Tibial nerve (tissue), 4 donors: Measurements from ENCODE around the gene FBXW7. TPM values are rescaled to one million over a fixed set of nuclear protein-coding genes. Genes with fewer than 3 reads are reported as not detected.

Experiments used
- DNase-seq, 2 donors: peaks; one replicate each; pipeline ENCODE4 v3.0.0-alpha.2; 2019; ENCODE audit warnings: low spot score in 2 of 2
- H3K27ac ChIP-seq, 4 donors: fragments of 200-600 bp; sonication (generic) in 3 of 4; one replicate each; pipeline ENCODE4 v1.5.1; 2017 to 2019; ENCODE audit warnings: mild to moderate bottlenecking in 1 of 4
- H3K27me3 ChIP-seq, 2 donors: fragments of 200-600 bp; sonication (generic) in 1 of 2; one replicate each; pipeline versions ENCODE4 v1.5.1 to v1.6.0; 2017 to 2019
- H3K36me3 ChIP-seq, 3 donors: fragments of 200-600 bp; sonication (generic); one replicate each; pipeline ENCODE4 v1.5.1; 2018 to 2019
- H3K4me1 ChIP-seq, 4 donors: fragments of 200-600 bp; sonication (generic) in 3 of 4; one replicate each; pipeline ENCODE4 v1.5.1; 2017 to 2019
- H3K4me3 ChIP-seq, 4 donors: fragments of 200-600 bp; sonication (generic) in 3 of 4; one replicate each; pipeline ENCODE4 v1.5.1; 2017 to 2019; ENCODE audit warnings: mild to moderate bottlenecking in 1 of 4, moderate library complexity in 1 of 4
- H3K9me3 ChIP-seq, 4 donors: fragments of 200-600 bp; sonication (generic) in 3 of 4; one replicate each; pipeline ENCODE4 v1.5.1; 2017 to 2019
- EP300 ChIP-seq, 2 donors: sonication (generic); formaldehyde crosslinking; IDR thresholded peaks; one replicate each; pipeline ENCODE4 v1.6.1; 2017; ENCODE audit warnings: antibody characterized with exemption in 2 of 2, mild to moderate bottlenecking in 1 of 2
- POLR2A ChIP-seq, 2 donors: fragments of 450-650 bp; IDR thresholded peaks; one replicate each; pipeline ENCODE4 v1.6.1; 2017; ENCODE audit warnings: antibody characterized with exemption in 2 of 2, mild to moderate bottlenecking in 2 of 2, moderate library complexity in 2 of 2
- WGBS, 2 donors: methylation state at CpG; one replicate each; pipeline ENCODE4 v1.1.5; 2018; 5-methylcytosine and 5-hydroxymethylcytosine counted together
- total RNA-seq, 4 donors: library from RNA; depleted of rRNA; stranded (reverse); fragments of >200 nt; gene quantifications; one replicate each; pipeline ENCODE4 v1.1.0, GENCODE V29; 2016
- TF ChIP-seq, protein P1 (sequence below), 5 experiments: fragments of 200-600 bp in 3 of 5; fragments of 450-650 bp in 2 of 5; sonication (generic) in 3 of 5; IDR thresholded peaks; one replicate each; pipeline ENCODE4 v1.5.1; 2016 to 2019; ENCODE audit warnings: antibody characterized with exemption in 5 of 5, mild to moderate bottlenecking in 3 of 5, moderate library complexity in 2 of 5

FBXW7 gene
- total RNA-seq, 4 donors from 2014 or later = 40.8 to 85.7 (median 62.1) TPM

DNA sequence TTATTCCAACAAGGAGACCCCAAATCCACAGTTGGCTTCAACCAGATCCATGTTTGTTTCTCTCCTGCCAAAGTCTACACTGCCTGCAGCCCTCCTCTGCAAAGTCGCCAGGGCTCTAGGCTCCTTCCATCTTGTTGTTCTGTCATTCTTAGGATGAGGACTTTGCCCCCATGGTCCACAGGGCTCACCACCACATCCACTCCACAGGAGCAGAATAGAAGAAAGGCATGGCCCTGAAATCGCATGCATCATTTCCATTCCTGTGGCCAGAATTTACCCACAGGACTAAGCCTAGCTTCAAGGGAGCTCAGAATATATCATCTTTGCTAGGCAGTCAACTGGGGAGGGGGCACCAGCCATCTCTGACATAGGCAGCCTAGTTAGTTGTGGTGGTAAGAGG, 254.7 kb downstream of the FBXW7 start:
- no peak for DNase-seq
- TF ChIP-seq POLR2A (IDR thresholded peaks at IDR 0.05) (no peak), EP300 (IDR thresholded peaks at IDR 0.05) (no peak)
- TF ChIP-seq, protein P1, sequence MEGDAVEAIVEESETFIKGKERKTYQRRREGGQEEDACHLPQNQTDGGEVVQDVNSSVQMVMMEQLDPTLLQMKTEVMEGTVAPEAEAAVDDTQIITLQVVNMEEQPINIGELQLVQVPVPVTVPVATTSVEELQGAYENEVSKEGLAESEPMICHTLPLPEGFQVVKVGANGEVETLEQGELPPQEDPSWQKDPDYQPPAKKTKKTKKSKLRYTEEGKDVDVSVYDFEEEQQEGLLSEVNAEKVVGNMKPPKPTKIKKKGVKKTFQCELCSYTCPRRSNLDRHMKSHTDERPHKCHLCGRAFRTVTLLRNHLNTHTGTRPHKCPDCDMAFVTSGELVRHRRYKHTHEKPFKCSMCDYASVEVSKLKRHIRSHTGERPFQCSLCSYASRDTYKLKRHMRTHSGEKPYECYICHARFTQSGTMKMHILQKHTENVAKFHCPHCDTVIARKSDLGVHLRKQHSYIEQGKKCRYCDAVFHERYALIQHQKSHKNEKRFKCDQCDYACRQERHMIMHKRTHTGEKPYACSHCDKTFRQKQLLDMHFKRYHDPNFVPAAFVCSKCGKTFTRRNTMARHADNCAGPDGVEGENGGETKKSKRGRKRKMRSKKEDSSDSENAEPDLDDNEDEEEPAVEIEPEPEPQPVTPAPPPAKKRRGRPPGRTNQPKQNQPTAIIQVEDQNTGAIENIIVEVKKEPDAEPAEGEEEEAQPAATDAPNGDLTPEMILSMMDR (IDR thresholded peaks at IDR 0.05) = no peak
- WGBS, 2 donors = 95 to 100% methylated on average over 2 of the region's 2 CpGs

DNA sequence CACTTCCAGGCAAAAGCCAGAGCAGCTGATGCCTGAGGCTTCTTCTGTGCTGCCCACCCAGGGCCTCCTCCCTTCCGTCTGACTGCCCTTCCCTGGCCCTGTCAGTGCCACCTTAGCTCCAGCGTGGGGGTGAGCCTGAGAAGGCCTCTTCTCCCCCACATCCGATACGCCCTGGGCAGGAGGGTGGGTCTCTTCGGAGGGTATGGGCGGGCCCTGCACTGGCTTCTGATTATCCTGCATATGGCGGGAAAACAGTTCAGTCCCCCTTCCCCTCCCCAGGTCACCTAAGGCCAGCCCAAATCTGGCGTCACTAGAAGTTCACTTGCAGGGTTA, 256.7 kb downstream of the FBXW7 start:
- Histone ChIP-seq H3K27me3 (no peaks in the 10 kb centered on the region), H3K27ac (no peak overlapping the region), H3K4me3 (no peak overlapping the region), H3K36me3 (no peaks in the 10 kb centered on the region), H3K4me1 (no peaks in the 10 kb centered on the region), H3K9me3 (no peaks in the 10 kb centered on the region)
- WGBS, 2 donors = 95 to 97% methylated on average over 7 to 8 of the region's 8 CpGs
- DNase-seq = no peak
- TF ChIP-seq EP300 (IDR thresholded peaks at IDR 0.05) (no peak), POLR2A (IDR thresholded peaks at IDR 0.05) (no peak)

More for the DNA sequence above, 254.7 kb downstream of the FBXW7 start:
- Histone ChIP-seq H3K36me3 (no peaks in the 10 kb centered on the region), H3K4me1 (no peaks in the 10 kb centered on the region), H3K9me3 (no peaks in the 10 kb centered on the region), H3K27me3 (no peaks in the 10 kb centered on the region), H3K4me3 (no peak overlapping the region), H3K27ac (no peak overlapping the region)

DNA sequence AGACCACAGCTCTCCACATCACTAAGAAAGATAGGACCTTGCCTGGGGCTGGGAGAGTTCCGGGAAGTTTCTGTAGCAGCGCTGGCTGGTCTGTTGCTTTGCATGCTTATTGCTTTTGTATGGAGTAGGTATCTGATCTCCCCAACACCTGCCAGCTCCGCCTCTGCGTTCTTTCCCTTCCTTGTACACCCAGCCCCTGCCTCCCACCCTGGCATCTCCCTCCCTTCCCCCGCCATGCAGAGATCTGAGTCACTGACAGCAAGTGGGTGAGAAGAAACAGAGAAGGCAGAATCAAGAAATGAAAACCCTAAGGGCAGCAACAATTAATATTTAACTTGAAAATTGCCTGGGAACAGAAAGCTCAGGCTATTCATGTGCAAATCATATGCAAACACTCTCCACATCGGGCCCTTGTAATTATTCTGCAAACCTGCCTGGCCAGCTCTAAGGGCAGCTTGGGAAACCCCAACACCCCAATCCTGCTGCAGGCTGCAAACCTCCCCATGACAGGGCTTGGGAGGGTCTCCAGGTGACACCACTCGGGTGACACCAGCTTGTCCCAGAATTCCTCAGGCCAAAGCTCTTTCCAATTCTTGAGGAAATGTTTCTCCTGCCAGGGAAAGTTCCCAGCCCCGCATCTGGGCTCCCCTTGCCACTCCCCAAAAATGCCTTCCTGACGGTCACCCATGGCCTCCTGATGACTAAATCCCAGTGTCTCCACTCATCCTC, 257.2 kb downstream of the FBXW7 start:
- no peaks in the 10 kb centered on the region for H3K4me1 ChIP-seq
- DNase-seq = no peak
- H3K27ac ChIP-seq = no peak overlapping the region
- no peaks in the 10 kb centered on the region for H3K36me3 ChIP-seq
- H3K27me3 ChIP-seq = no peaks in the 10 kb centered on the region
- no peak overlapping the region for H3K4me3 ChIP-seq
- WGBS, 2 donors = 83 to 85% methylated on average over 9 of the region's 9 CpGs
- H3K9me3 ChIP-seq = no peaks in the 10 kb centered on the region
- TF ChIP-seq POLR2A (IDR thresholded peaks at IDR 0.05) (no peak), EP300 (IDR thresholded peaks at IDR 0.05) (no peak)
- TF ChIP-seq, protein P1 (IDR thresholded peaks at IDR 0.05) = no peak

DNA sequence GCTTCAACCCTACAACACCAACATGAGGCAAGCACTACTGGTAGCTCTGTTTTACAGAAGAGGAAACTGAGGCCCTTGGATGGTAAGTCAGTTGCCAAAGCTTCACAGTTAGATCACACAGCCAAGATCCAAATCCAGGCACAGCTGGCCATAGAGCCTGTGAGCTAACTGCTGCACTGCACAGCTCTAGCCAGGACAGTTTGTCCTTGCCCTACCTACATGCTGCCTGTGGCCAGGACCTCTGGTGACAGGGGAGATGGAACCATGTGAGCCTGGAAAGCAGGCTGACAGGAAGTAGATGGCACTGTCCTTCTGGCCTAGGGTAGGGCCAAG, 257.8 kb downstream of the FBXW7 start:
- H3K4me3 ChIP-seq = no peak overlapping the region
- H3K4me1 ChIP-seq = no peaks in the 10 kb centered on the region
- H3K36me3 ChIP-seq = no peaks in the 10 kb centered on the region
- DNase-seq = no peak
- no peaks in the 10 kb centered on the region for H3K27me3 ChIP-seq
- no peak overlapping the region for H3K27ac ChIP-seq
- H3K9me3 ChIP-seq = no peaks in the 10 kb centered on the region
- no peak for TF ChIP-seq EP300 (IDR thresholded peaks at IDR 0.05)
- no peak for TF ChIP-seq POLR2A (IDR thresholded peaks at IDR 0.05)
- TF ChIP-seq, protein P1 (IDR thresholded peaks at IDR 0.05) = no peak

DNA sequence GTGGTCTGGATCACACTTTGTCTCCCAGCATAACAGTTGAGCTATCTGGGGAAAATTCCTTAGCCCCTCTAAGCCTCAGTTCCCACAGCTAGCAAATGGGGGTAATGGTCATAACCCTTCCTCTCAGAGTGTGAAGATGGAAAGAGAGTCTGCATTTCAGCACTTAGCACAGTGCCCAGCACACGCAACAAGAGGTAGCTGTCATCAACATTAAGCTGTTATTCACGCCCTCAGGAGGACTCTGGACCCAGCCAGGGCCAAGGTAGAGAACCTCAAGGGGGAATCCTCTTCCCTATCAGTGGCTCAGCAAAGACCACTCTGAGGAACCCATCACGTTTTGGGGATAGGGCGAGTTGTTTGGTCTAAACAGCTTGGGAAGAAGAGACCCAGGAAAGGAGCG, 258.6 kb downstream of the FBXW7 start:
- Histone ChIP-seq H3K4me3 (no peak overlapping the region), H3K27me3 (no peaks in the 10 kb centered on the region), H3K36me3 (no peaks in the 10 kb centered on the region), H3K4me1 (no peaks in the 10 kb centered on the region), H3K9me3 (no peaks in the 10 kb centered on the region), H3K27ac (no peak overlapping the region)
- DNase-seq = no peak
- no peak for TF ChIP-seq EP300 (IDR thresholded peaks at IDR 0.05)
- TF ChIP-seq, protein P1 (IDR thresholded peaks at IDR 0.05) = no peak
- TF ChIP-seq POLR2A (IDR thresholded peaks at IDR 0.05) = no peak
- WGBS, 2 donors = 91 to 93% methylated on average over 5 of the region's 5 CpGs

DNA sequence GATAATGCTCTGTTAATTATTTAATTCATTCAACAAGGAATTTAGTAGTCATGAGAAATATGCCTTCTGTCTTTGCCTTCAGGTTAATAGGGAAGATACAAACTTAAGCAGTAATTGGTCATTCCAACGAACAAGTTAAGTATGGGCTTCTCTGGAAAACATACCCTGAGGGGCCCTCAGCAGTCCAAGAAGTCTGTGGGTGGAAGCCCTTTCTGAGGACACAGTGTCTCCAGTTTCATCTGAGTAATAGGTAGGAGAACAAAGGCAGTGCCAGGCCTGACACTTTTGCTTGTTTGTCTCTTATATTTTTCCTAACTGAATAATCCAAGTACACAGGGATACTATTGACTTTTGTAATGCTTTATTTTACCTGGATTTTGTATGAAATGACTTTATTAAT, 262.5 kb downstream of the FBXW7 start:
- H3K4me1 ChIP-seq = no peaks in the 10 kb centered on the region
- H3K27ac ChIP-seq = no peak overlapping the region
- WGBS, 2 donors = 38 to 42% methylated on average over 1 of the region's 1 CpG
- no peaks in the 10 kb centered on the region for H3K27me3 ChIP-seq
- DNase-seq = no peak
- TF ChIP-seq, protein P1 (IDR thresholded peaks at IDR 0.05) = no peak
- TF ChIP-seq POLR2A (IDR thresholded peaks at IDR 0.05) = no peak
- TF ChIP-seq EP300 (IDR thresholded peaks at IDR 0.05) = no peak
- no peak overlapping the region for H3K4me3 ChIP-seq
- no peaks in the 10 kb centered on the region for H3K9me3 ChIP-seq
- no peaks in the 10 kb centered on the region for H3K36me3 ChIP-seq
